ENCODE measurements around the gene MAGEA8.
A peak's percentile ranks its signal among the peaks of the same experiment; 100 is the strongest.
"Not testable (repeated sequence)": the region's sequence is repeated elsewhere in the genome, so short reads cannot be mapped to it uniquely, and the experiment has no call there.

The MAGEA8 gene

DNA sequence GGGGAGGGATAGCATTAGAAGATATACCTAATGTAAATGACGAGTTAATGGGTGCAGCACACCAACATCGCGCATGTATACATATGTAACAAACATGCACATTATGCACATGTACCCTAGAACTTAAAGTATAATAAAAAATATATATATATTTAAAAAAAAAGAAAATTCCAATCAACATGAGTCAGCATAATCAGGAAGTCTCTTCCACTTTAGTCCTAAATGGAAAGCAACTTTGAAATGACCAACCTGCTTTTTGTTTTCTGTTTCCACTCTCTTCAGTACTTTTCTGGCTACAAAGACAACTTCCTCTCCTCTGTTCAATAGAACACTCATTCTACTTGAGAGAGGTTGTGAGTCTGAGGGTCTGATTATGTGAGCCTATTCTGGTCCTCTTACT lies 13.5 kb upstream of the MAGEA8 start:
- DNase-seq: no peak
- Mint-ChIP-seq H3K4me3 (no peak overlapping the region), H3K27ac (no peak overlapping the region), H3K27me3 (peaks cover 27% of the 10 kb centered on the region), H3K9me3 (no peaks in the 10 kb centered on the region), H3K4me1 (ENCODE audit: low read depth) (peaks cover 4% of the 10 kb centered on the region), H3K36me3 (ENCODE audit: low read depth) (no peaks in the 10 kb centered on the region)

DNA sequence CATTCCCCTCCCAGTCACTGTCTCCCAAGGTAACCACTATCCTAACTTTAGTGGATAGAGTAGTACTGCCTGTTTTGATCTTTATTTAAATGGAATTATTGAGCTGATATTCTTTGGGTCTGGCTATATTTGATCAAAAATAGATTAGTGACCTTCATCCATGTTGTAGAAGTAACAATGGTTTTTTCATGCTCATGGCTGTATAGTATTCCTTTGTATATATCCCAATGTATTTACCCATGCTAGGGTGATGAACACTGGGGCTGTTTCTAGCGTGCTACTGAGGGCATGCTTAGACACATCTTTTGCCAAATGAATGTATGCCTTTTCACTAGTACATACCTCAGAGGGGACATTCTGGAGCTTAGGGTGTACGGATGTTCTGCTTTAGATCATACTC lies 10.1 kb upstream of the MAGEA8 start:
- no peak for DNase-seq
- H3K27me3 Mint-ChIP-seq: peaks cover 41% of the 10 kb centered on the region
- H3K4me1 Mint-ChIP-seq (ENCODE audit: low read depth): peaks cover 4% of the 10 kb centered on the region
- H3K36me3 Mint-ChIP-seq (ENCODE audit: low read depth): no peaks in the 10 kb centered on the region
- no peak overlapping the region for H3K27ac Mint-ChIP-seq
- H3K9me3 Mint-ChIP-seq: no peaks in the 10 kb centered on the region
- no peak overlapping the region for H3K4me3 Mint-ChIP-seq

DNA sequence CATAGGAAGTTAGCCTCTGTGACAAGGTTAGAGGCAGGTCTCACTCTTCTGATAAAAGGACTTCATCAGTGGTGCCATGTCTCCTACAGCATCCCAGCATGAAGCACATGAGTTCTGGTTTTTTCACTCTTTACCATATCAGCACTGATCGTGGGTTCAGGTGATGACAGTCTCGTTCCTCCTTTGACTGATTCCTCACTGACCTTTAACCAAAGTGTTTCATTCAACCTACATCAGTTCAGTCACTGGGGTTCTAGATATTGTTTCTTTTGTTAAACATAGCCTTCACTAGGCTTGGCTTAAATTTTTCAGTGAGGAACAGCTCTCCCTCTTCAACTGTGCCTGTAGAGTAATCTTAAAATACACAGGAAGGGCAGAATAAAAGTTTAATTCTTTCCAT lies 9.6 kb upstream of the MAGEA8 start:
- H3K36me3 Mint-ChIP-seq (ENCODE audit: low read depth): no peaks in the 10 kb centered on the region
- H3K27ac Mint-ChIP-seq: no peak overlapping the region
- H3K27me3 Mint-ChIP-seq: peaks cover 44% of the 10 kb centered on the region
- no peak overlapping the region for H3K4me3 Mint-ChIP-seq
- no peaks in the 10 kb centered on the region for H3K9me3 Mint-ChIP-seq
- DNase-seq: no peak
- H3K4me1 Mint-ChIP-seq (ENCODE audit: low read depth): peaks cover 4% of the 10 kb centered on the region

DNA sequence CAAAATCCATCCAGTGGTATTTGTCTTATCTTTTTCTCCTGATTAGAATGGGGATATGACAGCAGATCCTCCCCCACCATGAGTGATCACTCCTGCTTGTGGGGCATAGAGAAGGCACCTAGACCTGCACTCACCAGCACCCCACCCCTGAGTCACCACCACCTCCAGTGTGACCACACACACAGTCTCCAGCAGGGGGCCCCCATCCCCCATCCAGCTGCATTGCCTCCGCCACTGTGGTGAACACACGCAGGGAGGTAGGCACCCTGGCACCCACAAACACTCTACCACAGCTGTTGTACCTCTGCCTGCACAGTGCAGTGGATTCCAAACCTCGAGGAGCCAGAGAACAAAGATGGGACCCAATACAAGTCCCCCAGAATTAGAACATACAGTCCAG lies 9.0 kb upstream of the MAGEA8 start:
- Mint-ChIP-seq H3K4me3 (no peak overlapping the region), H3K9me3 (no peaks in the 10 kb centered on the region), H3K27ac (no peak overlapping the region), H3K4me1 (ENCODE audit: low read depth) (peaks cover 4% of the 10 kb centered on the region), H3K36me3 (ENCODE audit: low read depth) (no peaks in the 10 kb centered on the region), H3K27me3 (peaks cover 44% of the 10 kb centered on the region)
- peak; percentile 81 for DNase-seq

DNA sequence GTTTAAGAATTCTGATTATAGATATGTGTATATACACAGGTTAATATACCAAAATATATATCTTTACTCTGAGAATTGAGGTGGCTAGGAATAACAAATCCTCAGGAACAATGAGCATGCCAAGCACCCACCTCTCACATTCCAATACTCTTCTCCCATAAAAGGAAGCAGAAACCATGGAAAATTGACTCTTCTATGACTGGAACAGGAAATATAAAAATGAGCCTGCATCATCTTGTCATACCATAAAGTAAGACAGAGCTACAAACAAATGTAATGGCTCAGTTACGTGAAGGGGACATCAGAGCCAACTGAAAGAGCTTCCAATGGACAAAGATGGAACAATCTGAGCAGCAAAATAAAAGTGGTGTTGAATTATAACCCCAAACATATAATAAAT lies 3.8 kb upstream of the MAGEA8 start:
- Mint-ChIP-seq H3K27ac (no peak overlapping the region), H3K4me1 (ENCODE audit: low read depth) (no peaks in the 10 kb centered on the region), H3K9me3 (no peaks in the 10 kb centered on the region), H3K36me3 (ENCODE audit: low read depth) (no peaks in the 10 kb centered on the region), H3K4me3 (no peak overlapping the region), H3K27me3 (peaks cover 48% of the 10 kb centered on the region)
- DNase-seq: no peak

DNA sequence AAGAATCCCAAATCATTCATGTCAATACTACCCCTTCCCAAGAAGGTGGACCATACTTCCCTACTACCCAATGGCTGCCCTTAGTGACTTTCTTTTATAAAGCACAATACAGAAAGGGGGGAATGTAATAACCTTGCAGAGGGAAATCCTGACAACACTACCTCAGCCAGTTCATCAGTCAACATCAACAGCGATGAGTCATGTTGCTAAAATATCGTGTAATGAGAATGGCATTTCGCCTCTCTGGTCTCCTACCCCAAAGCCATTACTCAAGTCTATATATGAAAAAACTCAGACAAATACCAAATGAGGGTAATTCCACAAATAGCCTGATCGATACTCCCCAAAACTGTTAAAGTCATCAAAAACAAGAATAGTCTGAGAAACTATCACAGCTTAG lies 3.3 kb upstream of the MAGEA8 start:
- no peaks in the 10 kb centered on the region for H3K9me3 Mint-ChIP-seq
- no peak overlapping the region for H3K4me3 Mint-ChIP-seq

DNA sequence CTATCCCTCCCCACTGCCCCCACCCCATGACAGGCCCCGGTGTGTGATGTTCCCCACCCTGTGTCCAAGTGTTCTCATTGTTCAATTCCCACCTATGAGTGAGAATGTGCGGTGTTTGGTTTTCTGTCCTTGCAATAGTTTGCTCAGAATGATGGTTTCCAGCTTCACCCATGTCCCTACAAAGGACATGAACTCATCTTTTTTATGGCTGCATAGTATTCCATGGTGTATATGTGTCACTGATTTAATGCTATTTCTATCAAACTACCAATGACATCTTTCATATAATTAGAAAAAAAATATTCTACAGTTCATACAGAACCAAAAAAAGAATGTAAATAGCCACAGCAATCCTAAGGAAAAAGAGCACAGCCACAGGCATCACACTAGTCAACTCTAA lies 9.8 kb downstream of the MAGEA8 start:
- DNase-seq; H3K9me3 Mint-ChIP-seq; H3K4me1 Mint-ChIP-seq (ENCODE audit: low read depth); H3K36me3 Mint-ChIP-seq (ENCODE audit: low read depth); H3K4me3 Mint-ChIP-seq; H3K27ac Mint-ChIP-seq: not testable (repeated sequence)
- peaks cover 38% of the 10 kb centered on the region for H3K27me3 Mint-ChIP-seq

More for the DNA sequence above, 3.3 kb upstream of the MAGEA8 start:
- H3K27me3 Mint-ChIP-seq: peaks cover 45% of the 10 kb centered on the region
- no peak overlapping the region for H3K27ac Mint-ChIP-seq
- H3K4me1 Mint-ChIP-seq (ENCODE audit: low read depth): no peaks in the 10 kb centered on the region
- no peak for DNase-seq
- H3K36me3 Mint-ChIP-seq (ENCODE audit: low read depth): no peaks in the 10 kb centered on the region

DNA sequence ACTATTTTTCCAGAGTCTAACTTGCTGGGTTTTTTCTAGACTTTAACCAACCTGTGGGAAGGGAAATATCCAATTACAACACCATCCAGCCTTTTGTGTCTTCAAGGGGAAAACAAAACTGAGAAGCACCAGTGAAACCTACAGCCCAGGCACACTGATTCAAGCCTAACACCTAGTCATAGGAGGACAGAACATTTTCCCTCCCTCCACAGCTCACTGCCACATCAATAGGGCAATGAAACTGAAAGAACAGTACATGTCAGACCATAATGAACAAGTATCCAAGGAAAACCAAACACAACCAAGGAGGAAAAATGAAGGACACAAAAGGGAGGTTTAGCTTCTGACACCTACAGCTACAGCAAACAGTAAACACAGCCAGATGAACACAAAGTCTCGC lies 17.6 kb downstream of the MAGEA8 start:
- Mint-ChIP-seq H3K4me3 (no peak overlapping the region), H3K9me3 (no peaks in the 10 kb centered on the region), H3K36me3 (ENCODE audit: low read depth) (no peaks in the 10 kb centered on the region), H3K4me1 (ENCODE audit: low read depth) (peaks cover 12% of the 10 kb centered on the region), H3K27ac (no peak overlapping the region), H3K27me3 (peaks cover 43% of the 10 kb centered on the region)
- DNase-seq: no peak

DNA sequence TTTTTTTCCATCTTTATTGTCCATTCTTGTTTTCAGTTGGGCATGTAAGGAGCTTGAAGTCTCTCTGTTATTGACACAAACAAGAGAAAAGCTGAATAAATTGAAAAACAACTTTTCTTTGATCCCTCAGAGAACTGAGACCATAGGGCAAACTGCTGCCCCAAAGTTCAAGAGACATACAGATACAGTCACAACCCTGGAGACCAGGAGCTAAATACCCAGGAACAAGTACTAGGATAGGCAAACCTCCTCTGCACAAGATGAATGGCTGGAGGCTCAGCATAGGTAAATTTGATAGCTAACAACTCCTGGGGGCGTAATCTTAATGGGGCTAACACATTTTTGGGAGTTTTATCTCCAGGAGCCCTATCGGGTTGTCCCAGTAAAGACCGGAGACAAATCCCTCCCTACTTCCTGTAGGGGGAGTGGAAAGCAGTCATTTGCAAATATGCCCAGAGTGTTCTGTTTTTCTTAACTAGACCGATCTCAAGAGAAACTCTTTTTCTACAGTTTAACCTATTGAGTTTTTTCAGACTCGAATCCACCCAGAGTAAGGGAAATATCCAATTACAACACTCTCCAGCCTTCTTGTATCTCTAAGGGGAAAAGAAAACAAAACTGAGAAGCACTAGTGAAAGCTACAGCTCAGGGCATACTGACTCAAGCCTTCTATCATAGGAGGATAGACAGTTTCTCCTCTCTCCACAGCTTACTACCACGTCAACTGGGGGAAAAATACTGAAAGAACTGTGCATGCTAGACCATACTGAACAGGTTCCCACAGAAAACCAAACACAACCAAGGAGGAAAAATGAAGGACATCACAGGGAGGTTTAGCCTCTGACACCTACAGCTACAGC lies 23.1 kb downstream of the MAGEA8 start:
- Mint-ChIP-seq H3K27ac (peak overlapping the region; percentile 38), H3K27me3 (peaks cover 32% of the 10 kb centered on the region), H3K9me3 (no peaks in the 10 kb centered on the region), H3K4me3 (peak overlapping the region; percentile 7), H3K36me3 (ENCODE audit: low read depth) (no peaks in the 10 kb centered on the region), H3K4me1 (ENCODE audit: low read depth) (peaks cover 16% of the 10 kb centered on the region)
- DNase-seq: no peak

DNA sequence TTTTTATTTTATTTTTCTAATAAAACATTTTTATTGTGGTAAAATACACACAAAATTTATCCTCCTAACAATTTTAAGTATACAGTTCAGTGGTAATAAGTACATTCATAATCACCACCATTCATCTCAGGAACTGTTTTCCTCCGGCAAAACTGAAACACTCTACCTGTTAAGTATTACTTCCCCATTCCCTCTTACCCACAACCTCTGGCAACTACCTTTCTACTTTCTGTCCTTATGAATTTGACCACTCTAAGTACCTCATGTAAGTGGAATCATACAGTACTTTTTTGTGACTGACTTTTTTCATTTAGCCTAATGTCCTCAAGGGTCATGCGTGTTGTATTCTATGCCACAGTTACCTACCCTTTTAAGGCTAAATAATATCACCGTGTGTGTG lies 27.3 kb downstream of the MAGEA8 start:
- no peak overlapping the region for H3K27ac Mint-ChIP-seq
- peaks cover 3% of the 10 kb centered on the region for H3K9me3 Mint-ChIP-seq
- peaks cover 7% of the 10 kb centered on the region for H3K27me3 Mint-ChIP-seq
- no peak for DNase-seq
- H3K4me3 Mint-ChIP-seq: no peak overlapping the region
- H3K4me1 Mint-ChIP-seq (ENCODE audit: low read depth): peaks cover 13% of the 10 kb centered on the region
- no peaks in the 10 kb centered on the region for H3K36me3 Mint-ChIP-seq (ENCODE audit: low read depth)

DNA sequence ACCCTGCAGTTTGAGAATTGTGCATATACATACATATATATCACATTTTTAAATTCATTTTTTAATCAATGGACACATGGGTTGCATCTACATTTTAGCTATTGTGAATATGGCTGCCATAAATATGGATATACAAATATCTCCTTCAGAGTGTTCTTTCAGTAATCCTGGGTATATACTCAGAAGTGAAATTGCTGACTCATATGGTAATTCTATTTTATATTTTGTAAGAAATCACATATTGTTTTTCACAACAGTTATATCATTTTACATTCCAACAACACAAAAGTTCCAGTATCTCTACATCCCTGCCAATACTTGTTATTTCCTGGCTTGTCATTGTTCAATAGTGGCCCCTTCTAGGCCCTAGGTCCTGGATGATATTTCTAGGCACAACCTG lies 27.7 kb downstream of the MAGEA8 start:
- peaks cover 4% of the 10 kb centered on the region for H3K27me3 Mint-ChIP-seq
- DNase-seq: no peak
- H3K27ac Mint-ChIP-seq: no peak overlapping the region
- no peak overlapping the region for H3K4me3 Mint-ChIP-seq
- peaks cover 5% of the 10 kb centered on the region for H3K9me3 Mint-ChIP-seq
- no peaks in the 10 kb centered on the region for H3K36me3 Mint-ChIP-seq (ENCODE audit: low read depth)
- H3K4me1 Mint-ChIP-seq (ENCODE audit: low read depth): peaks cover 13% of the 10 kb centered on the region

DNA sequence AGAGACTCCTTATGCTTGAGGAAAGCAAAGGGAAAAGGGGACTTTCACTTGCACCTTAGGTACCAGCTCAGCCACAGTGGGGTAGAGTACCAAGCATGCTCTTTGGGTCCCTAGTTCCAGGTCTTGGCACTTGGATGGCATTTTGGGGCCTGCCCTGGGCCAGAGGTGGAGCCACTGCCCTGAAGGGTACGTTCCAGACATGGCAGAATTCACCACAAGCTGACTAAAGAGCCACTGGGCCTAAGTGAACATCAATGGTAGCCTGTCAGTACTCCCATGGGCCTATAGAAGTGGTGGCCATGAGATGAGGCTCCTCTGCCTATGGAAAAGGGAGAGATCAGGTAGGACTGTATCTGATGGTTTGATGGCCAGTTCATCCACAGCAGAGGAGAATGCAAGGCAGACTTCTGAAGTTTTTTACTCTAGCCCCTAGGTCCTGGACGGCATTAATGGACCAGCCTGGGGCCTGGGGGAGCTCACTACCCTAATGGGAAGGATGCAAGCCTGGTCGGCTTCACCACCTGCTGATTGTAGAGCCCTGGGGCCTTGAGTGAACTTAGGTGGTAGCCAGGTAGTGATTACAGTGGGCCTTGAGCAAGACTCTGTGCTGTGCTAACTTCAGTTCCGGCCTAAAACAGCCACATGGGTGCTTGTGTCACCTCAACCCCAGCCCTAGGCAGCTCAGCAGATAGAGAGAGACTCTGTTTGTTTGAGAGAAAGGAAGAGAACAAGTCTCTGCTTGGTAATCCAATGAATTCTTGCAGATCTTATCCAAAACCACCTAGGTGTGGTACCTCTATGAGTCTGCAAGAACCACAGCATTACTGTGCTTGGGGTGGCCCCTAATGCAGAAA lies 28.6 kb downstream of the MAGEA8 start:
- peaks cover 5% of the 10 kb centered on the region for H3K4me1 Mint-ChIP-seq (ENCODE audit: low read depth)
- H3K9me3 Mint-ChIP-seq: peaks cover 5% of the 10 kb centered on the region
- H3K27ac Mint-ChIP-seq: no peak overlapping the region
- H3K36me3 Mint-ChIP-seq (ENCODE audit: low read depth): no peaks in the 10 kb centered on the region
- no peak for DNase-seq
- no peak overlapping the region for H3K4me3 Mint-ChIP-seq
- peaks cover under 1% of the 10 kb centered on the region for H3K27me3 Mint-ChIP-seq

DNA sequence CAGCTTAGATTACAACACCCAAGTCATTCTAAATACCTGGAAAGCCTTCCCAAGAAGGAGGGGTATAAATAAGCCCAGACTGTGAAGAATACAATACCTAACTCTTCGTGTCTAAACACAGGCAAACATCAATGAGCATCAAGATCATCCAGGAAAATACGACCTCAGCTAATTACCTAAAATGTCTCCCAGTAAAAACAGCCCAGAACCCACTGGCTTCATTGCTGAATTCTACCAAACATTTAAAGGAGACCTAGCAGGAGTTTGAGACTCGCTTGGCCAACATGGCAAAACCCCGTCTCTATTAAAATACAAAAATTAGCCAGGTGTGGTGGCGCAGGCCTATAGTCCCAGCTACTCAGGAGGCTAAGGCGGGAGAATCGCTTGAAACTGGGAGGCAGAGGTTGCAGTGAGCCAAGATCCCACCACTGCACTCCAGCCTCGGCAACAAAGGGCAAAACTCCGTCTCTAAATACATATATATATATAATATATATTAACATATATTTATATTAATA lies 29.3 kb downstream of the MAGEA8 start:
- Mint-ChIP-seq H3K27ac (no peak overlapping the region), H3K4me3 (no peak overlapping the region), H3K27me3 (no peaks in the 10 kb centered on the region), H3K36me3 (ENCODE audit: low read depth) (no peaks in the 10 kb centered on the region), H3K9me3 (peaks cover 5% of the 10 kb centered on the region), H3K4me1 (ENCODE audit: low read depth) (peaks cover 2% of the 10 kb centered on the region)
- DNase-seq: no peak

DNA sequence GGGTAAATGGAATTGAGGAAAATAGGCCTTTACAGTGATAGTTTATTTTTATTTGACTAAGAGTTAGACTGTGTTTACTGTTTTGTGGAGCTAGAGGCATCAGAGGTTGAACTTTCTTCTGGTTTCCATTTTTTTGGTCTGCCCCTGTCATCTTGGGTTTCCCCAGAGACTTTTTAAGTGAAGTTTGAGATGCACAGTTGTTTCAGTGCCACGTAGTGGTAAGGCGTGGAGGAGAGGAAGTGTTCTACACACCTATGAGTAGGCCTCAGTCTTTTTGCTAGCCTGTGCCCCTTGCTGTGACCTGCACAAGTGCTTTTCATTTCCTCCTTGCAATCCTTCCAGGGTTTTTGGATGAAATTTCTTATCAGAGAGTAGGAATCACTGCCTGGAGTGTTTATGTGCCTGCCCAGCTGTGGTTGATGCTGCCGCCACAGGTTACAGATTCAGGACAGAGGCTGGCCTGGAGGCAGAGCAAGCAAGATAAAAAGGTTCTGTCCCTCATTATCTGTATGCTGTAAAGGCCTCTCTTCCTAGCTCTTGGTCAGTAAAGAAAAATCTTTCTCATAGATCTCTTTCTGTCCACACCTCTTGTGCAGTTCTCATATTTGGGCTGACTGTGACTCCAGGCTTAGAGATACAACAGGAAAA lies 35.9 kb downstream of the MAGEA8 start:
- Mint-ChIP-seq H3K4me3 (no peak overlapping the region), H3K9me3 (peaks cover 5% of the 10 kb centered on the region), H3K4me1 (ENCODE audit: low read depth) (peaks cover 11% of the 10 kb centered on the region), H3K36me3 (ENCODE audit: low read depth) (no peaks in the 10 kb centered on the region), H3K27ac (peak overlapping the region; percentile 45), H3K27me3 (no peaks in the 10 kb centered on the region)
- DNase-seq: no peak

Data from activated T-cell treated with anti-CD3 and anti-CD28 coated beads, Interleukin-2, amount 50 U/mL, for 24 hours (primary cell).